Thoracic aorta (tissue), 2 donors: ENCODE data around the gene H19. TPM values are rescaled to one million over a fixed set of nuclear protein-coding genes. Genes with fewer than 3 reads are reported as not detected.

Experiments
- ATAC-seq: fragments of 150-250 bp; one replicate; pipeline ENCODE4 v1.8.0; 2017; ENCODE audit warnings: low read depth; ENCODE audit not compliant: insufficient number of reproducible peaks, low FRiP score
- DNase-seq: peaks from one replicate; pipeline ENCODE4 v3.0.0-alpha.2; 2020; ENCODE audit warnings: low spot score
- H3K27ac ChIP-seq, 2 donors: fragments of 200-600 bp; sonication (generic); 1 replicate in 1 of 2; 2 replicates in 1 of 2; pipeline ENCODE4 v1.5.1; 2016; ENCODE audit warnings: mild to moderate bottlenecking in 2 of 2, moderate library complexity in 2 of 2
- H3K27me3 ChIP-seq: fragments of 200-600 bp; sonication (generic); replicated peaks from 2 replicates; pipeline ENCODE4 v1.6.0; 2016; ENCODE audit warnings: mild to moderate bottlenecking; ENCODE audit not compliant: insufficient read depth
- H3K36me3 ChIP-seq: fragments of 200-600 bp; sonication (generic); one replicate; pipeline ENCODE4 v1.5.1; 2016
- H3K4me1 ChIP-seq, 2 donors: fragments of 200-600 bp; sonication (generic); 1 replicate in 1 of 2; 2 replicates in 1 of 2; pipeline versions ENCODE4 v1.5.1 to v1.6.0; 2016; ENCODE audit warnings: low read depth in 2 of 2, mild to moderate bottlenecking in 1 of 2; ENCODE audit not compliant: control insufficient read depth in 1 of 2
- H3K4me3 ChIP-seq: fragments of 200-600 bp; sonication (generic); 2 replicates; pipeline ENCODE4 v1.5.1; 2016; ENCODE audit warnings: mild to moderate bottlenecking
- H3K9me3 ChIP-seq: fragments of 200-600 bp; sonication (generic); 2 replicates; pipeline ENCODE4 v1.5.1; 2016
- total RNA-seq, 2 donors: library from RNA; depleted of rRNA; stranded (reverse); fragments of >200 nt; gene quantifications; one replicate each; pipeline versions ENCODE4 v1.1.0 to v1.2.3, GENCODE V29; 2016
- TF ChIP-seq, protein P1 (sequence below): fragments of 200-600 bp; sonication (generic); IDR thresholded peaks from one replicate; pipeline ENCODE4 v1.5.1; 2019; ENCODE audit warnings: antibody characterized with exemption

Gene H19
- total RNA-seq, 2 donors from 2014 or later, result 85.4 to 85.8 TPM

- H3K27me3 ChIP-seq, result no peaks in the 10 kb centered on the region
- no peaks in the 10 kb centered on the region for H3K36me3 ChIP-seq
- no peaks in the 10 kb centered on the region for H3K4me1 ChIP-seq
- H3K4me3 ChIP-seq, result no peak overlapping the region
- no peaks in the 10 kb centered on the region for H3K9me3 ChIP-seq
- TF ChIP-seq, protein P1, sequence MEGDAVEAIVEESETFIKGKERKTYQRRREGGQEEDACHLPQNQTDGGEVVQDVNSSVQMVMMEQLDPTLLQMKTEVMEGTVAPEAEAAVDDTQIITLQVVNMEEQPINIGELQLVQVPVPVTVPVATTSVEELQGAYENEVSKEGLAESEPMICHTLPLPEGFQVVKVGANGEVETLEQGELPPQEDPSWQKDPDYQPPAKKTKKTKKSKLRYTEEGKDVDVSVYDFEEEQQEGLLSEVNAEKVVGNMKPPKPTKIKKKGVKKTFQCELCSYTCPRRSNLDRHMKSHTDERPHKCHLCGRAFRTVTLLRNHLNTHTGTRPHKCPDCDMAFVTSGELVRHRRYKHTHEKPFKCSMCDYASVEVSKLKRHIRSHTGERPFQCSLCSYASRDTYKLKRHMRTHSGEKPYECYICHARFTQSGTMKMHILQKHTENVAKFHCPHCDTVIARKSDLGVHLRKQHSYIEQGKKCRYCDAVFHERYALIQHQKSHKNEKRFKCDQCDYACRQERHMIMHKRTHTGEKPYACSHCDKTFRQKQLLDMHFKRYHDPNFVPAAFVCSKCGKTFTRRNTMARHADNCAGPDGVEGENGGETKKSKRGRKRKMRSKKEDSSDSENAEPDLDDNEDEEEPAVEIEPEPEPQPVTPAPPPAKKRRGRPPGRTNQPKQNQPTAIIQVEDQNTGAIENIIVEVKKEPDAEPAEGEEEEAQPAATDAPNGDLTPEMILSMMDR, result no peak
- no peak overlapping the region for H3K27ac ChIP-seq
- DNase-seq, result no peak
- ATAC-seq, result no peak
These were observed 6.8 kb upstream of the H19 start for GRCh38 chr11:2004466-2004865.

DNA sequence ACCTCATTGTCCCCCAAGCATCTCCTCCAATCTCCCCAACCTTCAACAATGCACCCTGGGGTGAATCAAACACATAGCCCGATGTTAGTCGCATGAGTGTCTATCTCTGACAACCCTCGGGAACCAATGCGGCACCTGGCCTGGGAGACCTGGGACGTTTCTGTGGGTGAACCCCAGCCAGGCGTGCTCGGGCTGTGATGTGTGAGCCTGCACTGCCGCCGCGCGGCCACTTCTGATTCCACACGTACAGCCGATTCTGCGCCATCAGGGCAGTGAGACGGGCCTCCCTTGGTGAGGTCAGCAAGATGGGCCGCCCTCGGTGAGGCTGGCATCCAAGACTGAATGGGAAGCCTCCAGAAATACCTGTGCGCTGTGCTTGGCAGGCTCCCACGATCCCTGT is 5.2 kb upstream of the H19 start:
- Histone ChIP-seq H3K4me3 (no peak overlapping the region), H3K36me3 (no peaks in the 10 kb centered on the region), H3K27me3 (no peaks in the 10 kb centered on the region), H3K4me1 (no peaks in the 10 kb centered on the region), H3K9me3 (no peaks in the 10 kb centered on the region), H3K27ac (no peak overlapping the region)
- no peak for ATAC-seq
- TF ChIP-seq, protein P1, result no peak
- no peak for DNase-seq

DNA sequence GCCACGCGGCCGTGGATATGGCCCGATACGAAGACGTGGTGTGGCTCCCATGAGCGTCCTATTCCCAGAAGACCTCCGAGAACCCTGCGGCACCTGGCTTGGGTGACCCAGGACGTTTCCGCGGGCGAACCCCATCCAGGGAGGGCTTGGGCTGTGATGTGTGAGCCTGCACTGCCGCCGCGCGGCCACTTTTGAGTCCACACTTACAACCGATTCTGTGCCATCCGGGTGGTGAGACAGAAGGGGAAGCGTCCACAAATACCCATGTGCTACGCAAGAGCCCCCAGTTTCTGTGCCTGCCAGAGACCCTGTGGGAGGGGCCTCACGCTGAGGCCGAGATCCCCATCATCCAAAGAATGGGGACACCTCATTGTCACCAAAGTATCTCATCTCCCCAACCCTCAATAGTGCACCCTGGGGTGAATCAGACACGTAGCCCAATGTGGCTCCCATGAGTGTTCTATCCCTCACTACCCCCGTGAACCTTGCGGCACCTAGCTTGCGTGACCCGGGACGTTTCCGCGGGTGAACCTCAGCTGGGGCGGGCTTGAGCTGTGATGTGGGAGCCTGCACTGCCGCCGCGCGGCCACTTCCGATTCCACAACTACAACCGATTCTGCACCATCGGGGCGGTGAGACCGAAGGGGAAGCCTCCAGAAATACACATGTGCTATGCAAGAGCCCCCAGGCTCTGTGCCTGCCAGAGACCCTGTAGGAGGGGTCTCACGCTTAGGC is 4.6 kb upstream of the H19 start:
- Histone ChIP-seq H3K36me3 (no peaks in the 10 kb centered on the region), H3K27me3 (no peaks in the 10 kb centered on the region), H3K27ac (no peak overlapping the region), H3K4me3 (no peak overlapping the region), H3K9me3 (no peaks in the 10 kb centered on the region), H3K4me1 (no peaks in the 10 kb centered on the region)
- no peak for ATAC-seq
- TF ChIP-seq, protein P1, result no peak
- DNase-seq, result no peak

GRCh38 chr11:1998861-1999260 is 1.2 kb upstream of the H19 start:
- Histone ChIP-seq H3K27me3 (no peaks in the 10 kb centered on the region), H3K4me3 (no peak overlapping the region), H3K9me3 (no peaks in the 10 kb centered on the region), H3K27ac (no peak overlapping the region), H3K4me1 (no peaks in the 10 kb centered on the region), H3K36me3 (no peaks in the 10 kb centered on the region)
- DNase-seq (no peak), ATAC-seq (no peak)
- TF ChIP-seq, protein P1, result no peak

DNA sequence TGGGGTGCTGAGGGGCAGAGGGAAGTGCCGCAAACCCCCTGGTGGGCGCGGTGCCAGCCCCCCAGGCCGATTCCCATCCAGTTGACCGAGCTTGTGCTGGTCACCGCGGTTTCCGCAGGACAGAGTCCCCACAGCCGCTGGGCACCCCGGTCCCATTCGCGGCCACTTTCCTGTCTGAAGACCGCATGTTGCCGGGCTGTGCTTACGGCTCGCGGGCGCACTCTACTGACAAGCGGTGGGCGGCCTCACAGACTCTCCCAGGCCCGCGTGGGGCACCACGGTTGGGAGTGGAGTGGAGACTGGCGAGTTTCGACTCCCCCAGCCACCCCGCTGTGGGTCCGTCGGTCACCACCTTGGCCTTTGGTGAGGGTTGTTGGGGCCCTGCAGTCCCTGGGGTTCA is 648 bp upstream of the H19 start:
- no peak for ATAC-seq
- Histone ChIP-seq H3K4me1 (no peaks in the 10 kb centered on the region), H3K9me3 (no peaks in the 10 kb centered on the region), H3K27me3 (no peaks in the 10 kb centered on the region), H3K36me3 (no peaks in the 10 kb centered on the region), H3K4me3 (no peak overlapping the region), H3K27ac (no peak overlapping the region)
- TF ChIP-seq, protein P1, result no peak
- DNase-seq, result no peak
